H1 (cell line): ENCODE measurements around the gene FBN1. TPM values are rescaled to one million over a fixed set of nuclear protein-coding genes. Genes with fewer than 3 reads are reported as not detected.

ENCODE experiments used
- CTCF ChIA-PET: fragments of 300-600 bp; sonication (Branson Sonifier 250); formaldehyde crosslinking; loops from one replicate; lab custom pipeline; 2021; ENCODE audit not compliant: partially characterized antibody; lab: Charles Lee
- POLR2A ChIA-PET: fragments of 300-600 bp; sonication (Branson Sonifier 250); formaldehyde crosslinking; loops from one replicate; lab custom pipeline; 2021; ENCODE audit warnings: inconsistent platforms; ENCODE audit not compliant: partially characterized antibody; lab: Charles Lee
- DNase-seq, 2 experiments: peaks; one replicate each; pipeline versions ENCODE4 v3.0.0 to v3.0.0-alpha.2; 2010 to 2022; ENCODE audit warnings: low spot score in 2 of 2, low read depth in 1 of 2, mixed read lengths in 1 of 2
- FAIRE-seq: peaks from 2 replicates; lab custom pipeline; 2011; peaks lifted over from hg19 to GRCh38; lab: Jason Lieb, UNC
- H2AFZ ChIP-seq: 2 replicates; pipeline ENCODE4 v1.8.1; 2012; ENCODE audit warnings: low read length, inconsistent platforms
- H2AK5ac ChIP-seq: 2 replicates; pipeline ENCODE4 v1.6.1; 2013; ENCODE audit warnings: low read depth, low read length
- H2BK120ac ChIP-seq: replicated peaks from 2 replicates; pipeline ENCODE3; 2013; ENCODE audit warnings: low read depth, low read length, inconsistent platforms
- H2BK12ac ChIP-seq: 2 replicates; pipeline ENCODE4 v1.6.1; 2013; ENCODE audit warnings: low read depth, low read length
- H2BK15ac ChIP-seq: 2 replicates; pipeline ENCODE4 v1.6.1; 2013; ENCODE audit warnings: low read length
- H2BK20ac ChIP-seq: 2 replicates; pipeline ENCODE4 v1.6.1; 2013; ENCODE audit warnings: low read length
- H2BK5ac ChIP-seq: 2 replicates; pipeline ENCODE4 v1.6.1; 2013; ENCODE audit warnings: low read depth, low read length
- H3K14ac ChIP-seq: 2 replicates; pipeline ENCODE4 v1.6.1; 2013; ENCODE audit warnings: inconsistent platforms; ENCODE audit not compliant: insufficient read length
- H3K18ac ChIP-seq: 2 replicates; pipeline ENCODE4 v1.6.1; 2013; ENCODE audit warnings: low read length; ENCODE audit errors: extremely low read depth
- H3K23ac ChIP-seq: 2 replicates; pipeline ENCODE4 v1.6.1; 2013; ENCODE audit warnings: inconsistent platforms; ENCODE audit not compliant: insufficient read length
- H3K23me2 ChIP-seq: 2 replicates; pipeline ENCODE4 v1.6.1; 2013; ENCODE audit warnings: low read depth, low read length
- H3K27ac ChIP-seq: 2 replicates; pipeline ENCODE4 v1.6.1; 2011; ENCODE audit warnings: low read depth, low read length, inconsistent platforms
- H3K27me3 ChIP-seq, 4 experiments: replicated peaks in 1 of 4; 1 replicate in 1 of 4; 2 replicates in 3 of 4; pipeline versions ENCODE4 v1.6.1 to v1.8.1; 2011 to 2013; ENCODE audit warnings: low read length in 3 of 4, mild to moderate bottlenecking in 3 of 4, inconsistent platforms in 2 of 4, mixed read lengths in 2 of 4, moderate library complexity in 1 of 4; ENCODE audit not compliant: control insufficient read depth in 3 of 4, insufficient read depth in 3 of 4; ENCODE audit errors: extremely low read depth in 1 of 4
- H3K36me3 ChIP-seq, 4 experiments: 2 replicates each; pipeline versions ENCODE4 v1.6.1 to v1.8.1; 2011 to 2013; ENCODE audit warnings: mild to moderate bottlenecking in 4 of 4, low read length in 3 of 4, moderate library complexity in 2 of 4, control low read depth in 1 of 4, inconsistent platforms in 1 of 4; ENCODE audit not compliant: insufficient read depth in 4 of 4, control insufficient read depth in 2 of 4
- H3K4ac ChIP-seq: replicated peaks from 2 replicates; pipeline ENCODE3; 2013; ENCODE audit warnings: low read length, low read depth, mixed read lengths, inconsistent platforms; ENCODE audit not compliant: insufficient read length
- H3K4me1 ChIP-seq, 4 experiments: replicated peaks in 1 of 4; 1 replicate in 1 of 4; 2 replicates in 3 of 4; pipeline versions ENCODE4 v1.6.1 to v1.8.1; 2011 to 2013; ENCODE audit warnings: low read length in 3 of 4, inconsistent platforms in 2 of 4, mixed read lengths in 1 of 4; ENCODE audit not compliant: insufficient read depth in 4 of 4, control insufficient read depth in 3 of 4
- H3K4me2 ChIP-seq, 2 experiments: 2 replicates each; pipeline versions ENCODE4 v1.6.1 to v1.8.1; 2011 to 2013; ENCODE audit warnings: low read depth in 2 of 2, low read length in 2 of 2, control low read depth in 1 of 2, inconsistent platforms in 1 of 2, mild to moderate bottlenecking in 1 of 2; ENCODE audit not compliant: insufficient read depth in 1 of 2
- H3K4me3 ChIP-seq, 4 experiments: fragments of 200-600, 300-600 bp in 1 of 4; sonication (generic), shearing (Covaris generic), sonication (Bioruptor Twin) in 1 of 4; 2 replicates each; pipeline versions ENCODE4 v1.5.1 to v1.8.1; 2011 to 2016; ENCODE audit warnings: low read length in 4 of 4, low read depth in 3 of 4, control low read depth in 2 of 4, inconsistent platforms in 2 of 4, mild to moderate bottlenecking in 2 of 4, mixed read lengths in 1 of 4, moderate library complexity in 1 of 4; ENCODE audit not compliant: insufficient read depth in 2 of 4; ENCODE audit errors: extremely low read depth in 1 of 4
- H3K56ac ChIP-seq: replicated peaks from 2 replicates; pipeline ENCODE3; 2013; ENCODE audit warnings: low read depth, mild to moderate bottlenecking, mixed read lengths, low read length, inconsistent platforms; ENCODE audit not compliant: insufficient read length
- H3K79me1 ChIP-seq: 2 replicates; pipeline ENCODE4 v1.6.1; 2013; ENCODE audit warnings: low read depth, low read length, control low read depth
- H3K79me2 ChIP-seq, 2 experiments: 2 replicates each; pipeline versions ENCODE4 v1.6.1 to v1.8.1; 2012 to 2013; ENCODE audit warnings: low read length in 2 of 2, mild to moderate bottlenecking in 2 of 2, inconsistent platforms in 1 of 2; ENCODE audit not compliant: insufficient read depth in 2 of 2, control insufficient read depth in 1 of 2
- H3K9ac ChIP-seq, 4 experiments: replicated peaks in 1 of 4; 1 replicate in 1 of 4; 2 replicates in 3 of 4; pipeline versions ENCODE4 v1.6.1 to v1.8.1; 2011 to 2013; ENCODE audit warnings: low read depth in 3 of 4, low read length in 3 of 4, control low read depth in 2 of 4, mild to moderate bottlenecking in 2 of 4, moderate library complexity in 2 of 4, inconsistent platforms in 1 of 4; ENCODE audit errors: extremely low read depth in 1 of 4
- H3K9me3 ChIP-seq, 2 experiments: 2 replicates each; pipeline versions ENCODE4 v1.6.1 to v1.8.1; 2012 to 2013; ENCODE audit warnings: mild to moderate bottlenecking in 2 of 2, moderate library complexity in 2 of 2, control low read depth in 1 of 2, inconsistent platforms in 1 of 2, low read depth in 1 of 2, low read length in 1 of 2, mixed read lengths in 1 of 2; ENCODE audit not compliant: insufficient read depth in 2 of 2
- H4K20me1 ChIP-seq, 2 experiments: replicated peaks in 1 of 2; 2 replicates each; pipeline versions ENCODE3 to v1.8.1; 2011 to 2013; ENCODE audit warnings: inconsistent platforms in 2 of 2, low read length in 2 of 2, mild to moderate bottlenecking in 1 of 2; ENCODE audit not compliant: insufficient read depth in 2 of 2, control insufficient read depth in 1 of 2
- H4K5ac ChIP-seq: 2 replicates; pipeline ENCODE4 v1.6.1; 2013; ENCODE audit warnings: low read length, low read depth, mixed read lengths, inconsistent platforms; ENCODE audit not compliant: insufficient read length
- H4K8ac ChIP-seq: 2 replicates; pipeline ENCODE4 v1.8.0; 2013; ENCODE audit warnings: mild to moderate bottlenecking, moderate library complexity, low read length, inconsistent platforms; ENCODE audit not compliant: insufficient read depth; ENCODE audit errors: extremely low read depth
- H4K91ac ChIP-seq: replicated peaks from 2 replicates; pipeline ENCODE3; 2013; ENCODE audit warnings: low read length, mixed read lengths, inconsistent platforms; ENCODE audit not compliant: insufficient read length
- ASH2L ChIP-seq: fragments of 200-600, 300-600 bp; sonication (generic); IDR thresholded peaks from one replicate; pipeline ENCODE4 v1.7.1; 2017; ENCODE audit warnings: low read length
- BACH1 ChIP-seq: IDR thresholded peaks from 2 replicates; pipeline ENCODE4 v1.6.1; 2012; ENCODE audit warnings: low read length, improper control_type of control experiment
- BRCA1 ChIP-seq: IDR thresholded peaks from 2 replicates; pipeline ENCODE4 v1.6.1; 2012; ENCODE audit warnings: low read depth, low read length, improper control_type of control experiment
- KDM1A ChIP-seq: fragments of 200-600, 300-600 bp; sonication (generic); IDR thresholded peaks from 2 replicates; pipeline ENCODE4 v1.7.1; 2016; ENCODE audit warnings: mild to moderate bottlenecking, low read length, borderline replicate concordance
- KDM4A ChIP-seq: IDR thresholded peaks from one replicate; pipeline ENCODE4 v1.7.1; 2012; ENCODE audit warnings: low read depth, mild to moderate bottlenecking, moderate library complexity, low read length, inconsistent platforms; ENCODE audit not compliant: severe bottlenecking
- MAFK ChIP-seq: IDR thresholded peaks from 2 replicates; pipeline ENCODE4 v1.6.1; 2012; ENCODE audit warnings: low read depth, mild to moderate bottlenecking, improper control_type of control experiment, low read length
- NANOG ChIP-seq: IDR thresholded peaks from 2 replicates; pipeline ENCODE4 v1.6.1; 2011; ENCODE audit warnings: low read length, low read depth, mild to moderate bottlenecking, inconsistent platforms; ENCODE audit not compliant: insufficient read depth, poor library complexity, severe bottlenecking
- NRF1 ChIP-seq: IDR thresholded peaks from 2 replicates; pipeline ENCODE4 v1.6.1; 2011; ENCODE audit warnings: mild to moderate bottlenecking, low read depth, low read length, improper control_type of control experiment
- RAD21 ChIP-seq, 2 experiments: IDR thresholded peaks in 1 of 2; conservative IDR thresholded peaks in 1 of 2; 2 replicates each; pipeline ENCODE4 v1.6.1; 2011; ENCODE audit warnings: low read depth in 2 of 2, low read length in 2 of 2, improper control_type of control experiment in 1 of 2, inconsistent platforms in 1 of 2, mild to moderate bottlenecking in 1 of 2, moderate library complexity in 1 of 2
- SP1 ChIP-seq: IDR thresholded peaks from 2 replicates; pipeline ENCODE4 v1.6.1; 2011; ENCODE audit warnings: low read depth, low read length
- SUZ12 ChIP-seq: fragments of 200-600 bp; sonication (generic); IDR thresholded peaks from 2 replicates; pipeline ENCODE4 v1.6.1; 2012; ENCODE audit warnings: mild to moderate bottlenecking, inconsistent platforms, low read length, moderate library complexity, mixed read lengths
- TAF1 ChIP-seq: IDR thresholded peaks from 2 replicates; pipeline ENCODE4 v1.6.1; 2011; ENCODE audit warnings: mild to moderate bottlenecking, low read depth, low read length
- WGBS, 2 experiments: shearing (Covaris generic) in 1 of 2; methylation state at CpG; one replicate each; pipeline versions ENCODE4 v1.1.6 to v1.1.7; 2013 to 2015; ENCODE audit warnings: low lambda C conversion rate in 2 of 2, mixed read lengths in 2 of 2, inconsistent platforms in 1 of 2, low coverage in 1 of 2, missing lambda C conversion rate in 1 of 2; ENCODE audit not compliant: insufficient replicate concordance in 2 of 2, insufficient coverage in 1 of 2, insufficient read length in 1 of 2; ENCODE audit errors: extremely low coverage in 1 of 2, missing lambda C conversion rate in 1 of 2; 5-methylcytosine and 5-hydroxymethylcytosine counted together
- polyA plus RNA-seq, 7 experiments: library from polyadenylated mRNA; depleted of rRNA in 3 of 7; stranded (reverse) in 5 of 7; unstranded in 2 of 7; fragments of >200 nt in 5 of 7; fragments of 200-250 nt in 2 of 7; gene quantifications; 1 replicate in 5 of 7; 2 replicates in 1 of 7; 4 replicates in 1 of 7; pipeline versions ENCODE4 v1.2.1 to v1.2.3, GENCODE V29; 2011 to 2013; ENCODE audit warnings: missing spikeins in 2 of 7, mixed read lengths in 2 of 7
- total RNA-seq: library from RNA; stranded (reverse); fragmentation: NEBNext Ultra II Directional; extraction: Animal tissue kit (Norgen Biotek cat#: 25700); gene quantifications from 2 replicates; pipeline ENCODE4 v1.2.1, GENCODE V29; 2021
- TF ChIP-seq, protein P1 (sequence below): IDR thresholded peaks from 2 replicates; pipeline ENCODE4 v1.6.1; 2011; ENCODE audit warnings: low read depth, mild to moderate bottlenecking, low read length; ENCODE audit not compliant: insufficient read depth
- TF ChIP-seq, protein P2 (sequence below): IDR thresholded peaks from 2 replicates; pipeline ENCODE4 v1.6.1; 2012; ENCODE audit warnings: inconsistent platforms

FBN1 gene
- total and polyA plus RNA-seq, 2 of the 8 experiments (the other 6 are each of a cell fraction or from before 2014, with no cell fraction given): 3.0 to 4.0 TPM

DNA sequence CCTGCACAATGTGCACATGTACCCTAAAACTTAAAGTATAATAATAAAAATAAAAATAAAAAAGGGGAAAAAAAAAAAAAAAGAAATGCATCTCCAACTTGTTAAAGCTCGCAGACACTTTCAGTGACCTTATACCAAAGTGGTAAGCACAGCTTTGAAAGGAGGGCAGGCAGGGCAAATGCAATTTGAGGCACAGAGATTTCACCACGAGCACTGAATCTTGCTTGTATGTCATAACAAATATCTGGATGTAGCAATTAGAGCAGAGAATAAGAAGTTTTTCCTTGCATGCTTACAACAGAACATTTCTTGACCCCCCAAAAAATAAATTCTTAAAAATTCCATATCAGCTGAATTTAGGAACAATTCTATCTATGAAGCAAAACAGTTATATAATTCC is 66.5 kb downstream of the FBN1 start:
- CTCF ChIA-PET: interaction anchor here (0.7 to 1.1 kb wide), 2 partner anchors 26 to 239 kb away, joined by 3 read pairs; no protein-coding TSS in a partner anchor
- DNase-seq: no peak
- no peak overlapping the region for H3K23ac ChIP-seq
- no peak overlapping the region for H2BK12ac ChIP-seq
- no peak overlapping the region for H2BK20ac ChIP-seq
- no peak for TF ChIP-seq MAFK
- no peak for TF ChIP-seq KDM4A
- no peak for TF ChIP-seq KDM1A
- TF ChIP-seq BACH1: no peak
- TF ChIP-seq TAF1: no peak
- no peak for TF ChIP-seq SUZ12
- TF ChIP-seq BRCA1: no peak
- no peak for TF ChIP-seq RAD21 (IDR thresholded peaks at IDR 0.05 in 1 of 2, conservative IDR thresholded peaks at IDR 0.05 in 1 of 2; ENCODE audit: low read depth in 2 of 2, low read length in 2 of 2)
- no peak for TF ChIP-seq NRF1
- TF ChIP-seq, protein P1, sequence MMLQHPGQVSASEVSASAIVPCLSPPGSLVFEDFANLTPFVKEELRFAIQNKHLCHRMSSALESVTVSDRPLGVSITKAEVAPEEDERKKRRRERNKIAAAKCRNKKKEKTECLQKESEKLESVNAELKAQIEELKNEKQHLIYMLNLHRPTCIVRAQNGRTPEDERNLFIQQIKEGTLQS: no peak
- no peak for TF ChIP-seq ASH2L
- TF ChIP-seq, protein P2, sequence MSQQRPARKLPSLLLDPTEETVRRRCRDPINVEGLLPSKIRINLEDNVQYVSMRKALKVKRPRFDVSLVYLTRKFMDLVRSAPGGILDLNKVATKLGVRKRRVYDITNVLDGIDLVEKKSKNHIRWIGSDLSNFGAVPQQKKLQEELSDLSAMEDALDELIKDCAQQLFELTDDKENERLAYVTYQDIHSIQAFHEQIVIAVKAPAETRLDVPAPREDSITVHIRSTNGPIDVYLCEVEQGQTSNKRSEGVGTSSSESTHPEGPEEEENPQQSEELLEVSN: no peak
- no peak for TF ChIP-seq NANOG
- TF ChIP-seq SP1: no peak
- no peak overlapping the region for H3K4me2 ChIP-seq
- H3K14ac ChIP-seq: no peak overlapping the region
- no peaks in the 10 kb centered on the region for H4K20me1 ChIP-seq
- POLR2A ChIA-PET: no interaction called here
- H3K4ac ChIP-seq: no peak overlapping the region
- H3K4me1 ChIP-seq: no peaks in the 10 kb centered on the region
- H3K79me2 ChIP-seq: no peaks in the 10 kb centered on the region
- no peak overlapping the region for H2BK15ac ChIP-seq
- WGBS, 2 experiments: 100% methylated on average over 2 of the region's 2 CpGs; no CpG with 5 or more reads in 1 of the 2 experiments
- H3K27ac ChIP-seq: no peak overlapping the region
- no peak overlapping the region for H4K5ac ChIP-seq
- no peaks in the 10 kb centered on the region for H3K36me3 ChIP-seq
- no peak overlapping the region for H4K91ac ChIP-seq
- no peaks in the 10 kb centered on the region for H3K23me2 ChIP-seq
- no peak overlapping the region for H3K4me3 ChIP-seq
- H3K56ac ChIP-seq: no peak overlapping the region
- no peak for FAIRE-seq
- no peaks in the 10 kb centered on the region for H3K27me3 ChIP-seq
- H2BK5ac ChIP-seq: no peak overlapping the region
- H3K9ac ChIP-seq: no peak overlapping the region
- H2AK5ac ChIP-seq: no peak overlapping the region
- H3K18ac ChIP-seq: no peak overlapping the region
- H2AFZ ChIP-seq: no peak overlapping the region
- no peak overlapping the region for H2BK120ac ChIP-seq
- no peaks in the 10 kb centered on the region for H3K9me3 ChIP-seq
- no peaks in the 10 kb centered on the region for H3K79me1 ChIP-seq
- H4K8ac ChIP-seq: no peak overlapping the region
